ENCODE results near the gene PTPRM.

PTPRM gene

DNA sequence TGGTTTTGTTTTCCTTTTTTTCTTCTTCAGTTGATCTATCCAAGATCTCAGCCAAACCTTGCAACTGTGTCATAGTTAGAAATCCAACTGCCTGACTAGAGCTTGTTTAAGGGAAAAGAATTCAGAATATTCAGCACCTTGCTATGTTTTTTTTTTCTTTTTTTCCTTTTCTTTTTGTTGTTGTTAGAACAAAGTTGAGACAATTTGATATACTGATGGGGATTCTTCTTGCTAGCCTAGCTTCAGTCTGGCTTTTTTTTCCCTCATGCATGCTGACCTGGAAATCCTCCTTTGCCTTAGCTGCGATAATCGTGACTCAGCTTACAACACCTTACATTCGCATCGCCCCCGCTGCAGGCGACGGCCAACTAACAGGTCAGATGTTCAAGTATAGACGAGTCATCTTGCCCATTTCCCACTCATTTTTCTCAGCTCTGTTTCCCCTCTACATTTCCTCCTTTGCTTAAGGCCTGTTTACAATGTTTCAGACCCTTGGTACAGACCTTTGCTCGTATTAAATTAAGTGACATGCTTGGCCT is 554.9 kb downstream of the PTPRM start:
- Histone ChIP-seq H3F3A (ENCODE audit: low read depth) (no peaks in the 10 kb centered on the region), H2AFZ (ENCODE audit: low read length) (no peak overlapping the region), H3K27me3 (ENCODE audit: insufficient read depth, low read length, poor library complexity, severe bottlenecking) (no peaks in the 10 kb centered on the region), H3K79me2 (ENCODE audit: insufficient read depth, low read length) (no peaks in the 10 kb centered on the region), H3K36me3 (ENCODE audit: insufficient read depth, low read length) (no peaks in the 10 kb centered on the region), H3K9me2 (replicated peaks; ENCODE audit: low read depth, low read length) (no peaks in the 10 kb centered on the region), H3K9ac (ENCODE audit: low read depth, low read length, poor library complexity, severe bottlenecking) (no peak overlapping the region), H4K20me1 (ENCODE audit: insufficient read depth, low read length, poor library complexity, severe bottlenecking) (no peaks in the 10 kb centered on the region), H3K4me1 (ENCODE audit: insufficient read depth, low read length, poor library complexity, severe bottlenecking) (no peaks in the 10 kb centered on the region), H3K4me3 (ENCODE audit: low read length, poor library complexity, severe bottlenecking) (no peak overlapping the region), H3K9me3 (ENCODE audit: insufficient read depth, low read depth, low read length) (no peaks in the 10 kb centered on the region), H3K4me2 (ENCODE audit: low read depth, low read length, poor library complexity, severe bottlenecking) (no peak overlapping the region)
- TF ChIP-seq EZH2phosphoT487 (IDR thresholded peaks at IDR 0.05; ENCODE audit: borderline replicate concordance), result no peak
- no peak for TF ChIP-seq CTCF (conservative IDR thresholded peaks at IDR 0.05; ENCODE audit: low read length)

GRCh38 chr18:8124232-8125146 is 557.4 kb downstream of the PTPRM start:
- H3K4me3 ChIP-seq (ENCODE audit: low read length, poor library complexity, severe bottlenecking), result no peak overlapping the region
- H3K36me3 ChIP-seq (ENCODE audit: insufficient read depth, low read length), result no peaks in the 10 kb centered on the region
- H3K9me3 ChIP-seq (ENCODE audit: insufficient read depth, low read depth, low read length), result no peaks in the 10 kb centered on the region
- TF ChIP-seq EZH2phosphoT487 (IDR thresholded peaks at IDR 0.05; ENCODE audit: borderline replicate concordance) (no peak), CTCF (conservative IDR thresholded peaks at IDR 0.05; ENCODE audit: low read length) (no peak)
- H3K4me1 ChIP-seq (ENCODE audit: insufficient read depth, low read length, poor library complexity, severe bottlenecking), result no peaks in the 10 kb centered on the region
- no peaks in the 10 kb centered on the region for H3K79me2 ChIP-seq (ENCODE audit: insufficient read depth, low read length)
- no peak overlapping the region for H2AFZ ChIP-seq (ENCODE audit: low read length)
- no peak overlapping the region for H3K9ac ChIP-seq (ENCODE audit: low read depth, low read length, poor library complexity, severe bottlenecking)
- no peaks in the 10 kb centered on the region for H3K27me3 ChIP-seq (ENCODE audit: insufficient read depth, low read length, poor library complexity, severe bottlenecking)
- H3K4me2 ChIP-seq (ENCODE audit: low read depth, low read length, poor library complexity, severe bottlenecking), result no peak overlapping the region
- H3K9me2 ChIP-seq (replicated peaks; ENCODE audit: low read depth, low read length), result no peaks in the 10 kb centered on the region
- no peaks in the 10 kb centered on the region for H4K20me1 ChIP-seq (ENCODE audit: insufficient read depth, low read length, poor library complexity, severe bottlenecking)
- H3F3A ChIP-seq (ENCODE audit: low read depth), result no peaks in the 10 kb centered on the region

DNA sequence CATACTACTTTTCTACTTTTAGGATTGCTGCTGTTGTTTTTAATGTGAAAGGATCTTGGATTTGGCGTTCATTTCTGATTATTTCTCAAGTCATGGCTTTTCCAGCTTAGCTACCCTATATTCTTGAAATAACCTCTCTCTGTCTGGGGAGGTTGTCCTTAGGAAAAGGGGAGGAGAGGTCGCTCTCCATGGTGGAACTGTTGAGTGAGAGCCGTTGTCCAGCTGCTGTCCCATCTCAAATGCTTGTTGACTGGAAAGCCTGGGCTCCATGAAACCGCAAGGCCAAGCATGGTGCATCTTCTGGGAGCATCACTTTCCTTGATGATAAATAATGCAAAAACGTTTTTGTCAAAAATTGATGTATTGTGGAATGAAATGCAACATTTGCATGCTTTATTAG is 563.0 kb downstream of the PTPRM start:
- Histone ChIP-seq H3K9me2 (replicated peaks; ENCODE audit: low read depth, low read length) (no peaks in the 10 kb centered on the region), H3K27me3 (ENCODE audit: insufficient read depth, low read length, poor library complexity, severe bottlenecking) (no peaks in the 10 kb centered on the region), H3K9me3 (ENCODE audit: insufficient read depth, low read depth, low read length) (no peaks in the 10 kb centered on the region), H4K20me1 (ENCODE audit: insufficient read depth, low read length, poor library complexity, severe bottlenecking) (no peaks in the 10 kb centered on the region), H3K79me2 (ENCODE audit: insufficient read depth, low read length) (no peaks in the 10 kb centered on the region), H2AFZ (ENCODE audit: low read length) (no peak overlapping the region), H3K4me3 (ENCODE audit: low read length, poor library complexity, severe bottlenecking) (no peak overlapping the region), H3K4me2 (ENCODE audit: low read depth, low read length, poor library complexity, severe bottlenecking) (no peak overlapping the region), H3F3A (ENCODE audit: low read depth) (no peaks in the 10 kb centered on the region), H3K9ac (ENCODE audit: low read depth, low read length, poor library complexity, severe bottlenecking) (no peak overlapping the region), H3K4me1 (ENCODE audit: insufficient read depth, low read length, poor library complexity, severe bottlenecking) (no peaks in the 10 kb centered on the region), H3K36me3 (ENCODE audit: insufficient read depth, low read length) (no peaks in the 10 kb centered on the region)
- TF ChIP-seq EZH2phosphoT487 (IDR thresholded peaks at IDR 0.05; ENCODE audit: borderline replicate concordance), result no peak
- TF ChIP-seq CTCF (conservative IDR thresholded peaks at IDR 0.05; ENCODE audit: low read length), result no peak

Measured in Loucy (cell line).